HG03575 (cell line): ENCODE results near the gene AMH.

ENCODE experiments used
- ATAC-seq: cut with Tn5 transposase; IDR thresholded peaks from one replicate; pipeline ENCODE4 v1.9.1; 2021; ENCODE audit not compliant: unreplicated experiment, insufficient number of reproducible peaks, low FRiP score; ENCODE audit errors: extremely low read depth

The AMH gene

GRCh38 chr19:2232286-2233151, 16.6 kb upstream of the AMH start:
- no peak for ATAC-seq

GRCh38 chr19:2233601-2234280, 15.4 kb upstream of the AMH start:
- no peak for ATAC-seq

- no peak for ATAC-seq
Observed at GRCh38 chr19:2234996-2235380, 14.1 kb upstream of the AMH start.

- no peak for ATAC-seq
Observed at GRCh38 chr19:2235381-2236063, 13.6 kb upstream of the AMH start.

GRCh38 chr19:2236064-2236313, 13.1 kb upstream of the AMH start:
- no peak for ATAC-seq

GRCh38 chr19:2236314-2237050, 12.6 kb upstream of the AMH start, which contains the start of the genes PLEKHJ1 and SF3A2:
Gene PLEKHJ1, minus strand, starts transcription at chr19:2236329. Its CDS starts 81 bp downstream, at chr19:2236248.
Gene SF3A2, plus strand, starts transcription at chr19:2236824. Its CDS starts 6,595 bp downstream, at chr19:2243419.
- no peak for ATAC-seq

GRCh38 chr19:2237051-2237868, 11.9 kb upstream of the AMH start:
- no peak for ATAC-seq

- ATAC-seq, result no peak
Observed at GRCh38 chr19:2237869-2238153, 11.3 kb upstream of the AMH start.

GRCh38 chr19:2239173-2239572, 9.9 kb upstream of the AMH start:
- ATAC-seq, result no peak

GRCh38 chr19:2239771-2240770, 9.1 kb upstream of the AMH start:
- no peak for ATAC-seq

GRCh38 chr19:2240881-2241760, 8.0 kb upstream of the AMH start:
- no peak for ATAC-seq

- no peak for ATAC-seq
Observed at GRCh38 chr19:2242092-2242537, 7.0 kb upstream of the AMH start.

GRCh38 chr19:2242816-2243215, 6.3 kb upstream of the AMH start:
- ATAC-seq, result no peak

- no peak for ATAC-seq
Observed at GRCh38 chr19:2243274-2244124, 5.6 kb upstream of the AMH start.

- no peak for ATAC-seq
Observed at GRCh38 chr19:2244125-2244411, 5.1 kb upstream of the AMH start.

GRCh38 chr19:2244486-2244885, 4.6 kb upstream of the AMH start:
- no peak for ATAC-seq
